ENCODE data around the gene NDUFAF3. TPM values are rescaled to one million over a fixed set of nuclear protein-coding genes. Genes with fewer than 3 reads are reported as not detected.

Gene NDUFAF3
- total RNA-seq, 2 experiments from 2014 or later = 98.1 to 108 TPM

- Mint-ChIP-seq H3K9me3 (no peaks in the 10 kb centered on the region), H3K27me3 (no peaks in the 10 kb centered on the region), H3K36me3 (ENCODE audit: low read depth) (peaks cover 72% of the 10 kb centered on the region), H3K27ac (peak overlapping the region; percentile 86), H3K4me1 (peaks cover 44% of the 10 kb centered on the region), H3K4me3 (peak overlapping the region; percentile 84)
- ChIA-PET CTCF (interaction anchor here (0.6 to 2.2 kb wide), 11 partner anchors 10 to 311 kb away, joined by 3 to 13 read pairs (median 5); partner anchors contain the start of genes DALRD3, P4HTM, QRICH1 and USP4), POLR2A (interaction anchor here (0.6 to 3.0 kb wide), 18 partner anchors 11 to 384 kb away, joined by 3 to 55 read pairs (median 4); partner anchors contain the start of genes ARIH2, DALRD3, QRICH1 and USP19)
- DNase-seq = no peak
These were observed 7.6 kb downstream of the NDUFAF3 start for GRCh38 chr3:49029563-49029884.

- Mint-ChIP-seq H3K27ac (peak overlapping the region; percentile 31), H3K4me1 (peaks cover 38% of the 10 kb centered on the region), H3K27me3 (no peaks in the 10 kb centered on the region), H3K36me3 (ENCODE audit: low read depth) (peaks cover 70% of the 10 kb centered on the region), H3K4me3 (no peak overlapping the region), H3K9me3 (no peaks in the 10 kb centered on the region)
- POLR2A ChIA-PET = interaction anchor here (2.3 to 2.8 kb wide), 2 partner anchors 9 to 23 kb away, joined by 10 to 25 read pairs; partner anchors contain the start of genes NDUFAF3 and WDR6
- DNase-seq = no peak
- CTCF ChIA-PET = no interaction called here
These were observed 8.4 kb downstream of the NDUFAF3 start for GRCh38 chr3:49030321-49030720.

- POLR2A ChIA-PET = interaction anchor here (1.0 to 2.8 kb wide), 2 partner anchors 11 to 12 kb away, joined by 3 to 25 read pairs; partner anchors contain the start of gene NDUFAF3
- DNase-seq = no peak
- Mint-ChIP-seq H3K36me3 (ENCODE audit: low read depth) (peaks cover 56% of the 10 kb centered on the region), H3K27me3 (no peaks in the 10 kb centered on the region), H3K4me1 (peaks cover 17% of the 10 kb centered on the region), H3K27ac (no peak overlapping the region), H3K9me3 (no peaks in the 10 kb centered on the region), H3K4me3 (no peak overlapping the region)
- CTCF ChIA-PET = interaction anchor here (0.6 to 1.4 kb wide), 3 partner anchors 11 to 396 kb away, joined by 3 to 8 read pairs (median 4); partner anchors contain the start of gene NDUFAF3
These were observed 10.9 kb downstream of the NDUFAF3 start for GRCh38 chr3:49032646-49033304.

- Mint-ChIP-seq H3K27ac (no peak overlapping the region), H3K36me3 (ENCODE audit: low read depth) (peaks cover 44% of the 10 kb centered on the region), H3K9me3 (no peaks in the 10 kb centered on the region), H3K4me1 (peaks cover under 1% of the 10 kb centered on the region), H3K27me3 (no peaks in the 10 kb centered on the region), H3K4me3 (no peak overlapping the region)
- POLR2A ChIA-PET = interaction anchor here (0.8 kb wide), 1 partner anchor 11 kb away, joined by 3 read pairs; no protein-coding TSS in a partner anchor
- CTCF ChIA-PET = interaction anchor here (1.2 kb wide), 1 partner anchor 27 kb away, joined by 3 read pairs; the partner anchor contains the start of gene WDR6
- no peak for DNase-seq
These were observed 12.7 kb downstream of the NDUFAF3 start for GRCh38 chr3:49034650-49035049.

- Mint-ChIP-seq H3K4me1 (no peaks in the 10 kb centered on the region), H3K27me3 (no peaks in the 10 kb centered on the region), H3K4me3 (no peak overlapping the region), H3K27ac (no peak overlapping the region), H3K36me3 (ENCODE audit: low read depth) (peaks cover 44% of the 10 kb centered on the region), H3K9me3 (no peaks in the 10 kb centered on the region)
- CTCF ChIA-PET = no interaction called here
- POLR2A ChIA-PET = no interaction called here
- no peak for DNase-seq
These were observed 13.4 kb downstream of the NDUFAF3 start for GRCh38 chr3:49035281-49035680.

- Mint-ChIP-seq H3K4me1 (no peaks in the 10 kb centered on the region), H3K27me3 (no peaks in the 10 kb centered on the region), H3K9me3 (no peaks in the 10 kb centered on the region), H3K4me3 (no peak overlapping the region), H3K27ac (no peak overlapping the region), H3K36me3 (ENCODE audit: low read depth) (peaks cover 56% of the 10 kb centered on the region)
- POLR2A ChIA-PET = interaction anchor here (1.2 kb wide), 1 partner anchor 24 kb away, joined by 3 read pairs; the partner anchor contains the start of gene IMPDH2
- DNase-seq = no peak
- CTCF ChIA-PET = no interaction called here
These were observed 31.6 kb downstream of the NDUFAF3 start for GRCh38 chr3:49053543-49053942.

- Mint-ChIP-seq H3K9me3 (no peaks in the 10 kb centered on the region), H3K27ac (no peak overlapping the region), H3K36me3 (ENCODE audit: low read depth) (peaks cover 56% of the 10 kb centered on the region), H3K27me3 (no peaks in the 10 kb centered on the region), H3K4me1 (no peaks in the 10 kb centered on the region), H3K4me3 (no peak overlapping the region)
- CTCF ChIA-PET = no interaction called here
- DNase-seq = no peak
- POLR2A ChIA-PET = interaction anchor here (1.2 kb wide), 1 partner anchor 25 kb away, joined by 3 read pairs; the partner anchor contains the start of gene IMPDH2
These were observed 32.5 kb downstream of the NDUFAF3 start for GRCh38 chr3:49054344-49054862.

- Mint-ChIP-seq H3K9me3 (no peaks in the 10 kb centered on the region), H3K27ac (no peak overlapping the region), H3K4me3 (no peak overlapping the region), H3K4me1 (no peaks in the 10 kb centered on the region), H3K36me3 (ENCODE audit: low read depth) (peaks cover 45% of the 10 kb centered on the region), H3K27me3 (no peaks in the 10 kb centered on the region)
- CTCF ChIA-PET = no interaction called here
- no peak for DNase-seq
- POLR2A ChIA-PET = no interaction called here
These were observed 35.3 kb downstream of the NDUFAF3 start for GRCh38 chr3:49057268-49057667.

- H3K4me3 Mint-ChIP-seq = no peak overlapping the region
- no peak overlapping the region for H3K27ac Mint-ChIP-seq
- POLR2A ChIA-PET = interaction anchor here (0.6 kb wide), 1 partner anchor 14 kb away, joined by 3 read pairs; no protein-coding TSS in a partner anchor
- no peaks in the 10 kb centered on the region for H3K4me1 Mint-ChIP-seq
- DNase-seq = no peak
- H3K36me3 Mint-ChIP-seq (ENCODE audit: low read depth) = peaks cover 45% of the 10 kb centered on the region
- H3K27me3 Mint-ChIP-seq = no peaks in the 10 kb centered on the region
- H3K9me3 Mint-ChIP-seq = no peaks in the 10 kb centered on the region
- CTCF ChIA-PET = interaction anchor here (0.7 kb wide), 1 partner anchor 945 kb away, joined by 3 read pairs; no protein-coding TSS in a partner anchor
These were observed 36.1 kb downstream of the NDUFAF3 start for GRCh38 chr3:49058011-49058410.

Other genes with a start within 250 kb of the NDUFAF3 start
- 10 to 100 TPM; 28.3 to 29.7 TPM for gene PRKAR2A, start 174.2 kb upstream of the NDUFAF3 start, total RNA-seq
- 10 to 100 TPM; 25.6 to 29.5 TPM for gene SLC25A20, start 123.2 kb upstream of the NDUFAF3 start, total RNA-seq
- gene ARIH2, start 103.3 kb upstream of the NDUFAF3 start, total RNA-seq = 100 to 1,000 TPM; 100 TPM
- 10 to 100 TPM; 48.4 to 49.9 TPM for gene P4HTM, start 31.9 kb upstream of the NDUFAF3 start, total RNA-seq
- gene WDR6, start 14.7 kb upstream of the NDUFAF3 start, total RNA-seq = 100 to 1,000 TPM; 135 to 148 TPM
- gene DALRD3, start 3.5 kb upstream of the NDUFAF3 start, total RNA-seq = 10 to 100 TPM; 21.6 to 24.5 TPM
- 100 to 1,000 TPM; 131 to 133 TPM for gene IMPDH2, start 7.3 kb downstream of the NDUFAF3 start, total RNA-seq
- 100 to 1,000 TPM; 136 to 140 TPM for gene QRICH1, start 72.0 kb downstream of the NDUFAF3 start, total RNA-seq
- 100 to 1,000 TPM; 194 to 212 TPM for gene QARS1, start 82.6 kb downstream of the NDUFAF3 start, total RNA-seq
- 10 to 100 TPM; 61.2 to 61.5 TPM for gene USP19, start 98.7 kb downstream of the NDUFAF3 start, total RNA-seq
- gene LAMB2, start 110.9 kb downstream of the NDUFAF3 start, total RNA-seq = not detected
- 10 to 100 TPM; 19.9 to 20.9 TPM for gene CCDC71, start 144.2 kb downstream of the NDUFAF3 start, total RNA-seq
- gene KLHDC8B, start 149.5 kb downstream of the NDUFAF3 start, total RNA-seq = 1 to 10 TPM; 1.2 to 1.4 TPM

Data from activated CD4-positive, alpha-beta memory T cell treated with anti-CD3 and anti-CD28 coated beads, Interleukin-2, amount 10 ng/mL, durations not matched to agents 7 days and 5 days (primary cell).